Measurements from ENCODE around the gene CHAT. TPM values are rescaled to one million over a fixed set of nuclear protein-coding genes. Genes with fewer than 3 reads are reported as not detected.

Gene CHAT
- polyA plus RNA-seq, 2 of the 4 experiments (the other 2 are of a cell fraction): not detected

DNA sequence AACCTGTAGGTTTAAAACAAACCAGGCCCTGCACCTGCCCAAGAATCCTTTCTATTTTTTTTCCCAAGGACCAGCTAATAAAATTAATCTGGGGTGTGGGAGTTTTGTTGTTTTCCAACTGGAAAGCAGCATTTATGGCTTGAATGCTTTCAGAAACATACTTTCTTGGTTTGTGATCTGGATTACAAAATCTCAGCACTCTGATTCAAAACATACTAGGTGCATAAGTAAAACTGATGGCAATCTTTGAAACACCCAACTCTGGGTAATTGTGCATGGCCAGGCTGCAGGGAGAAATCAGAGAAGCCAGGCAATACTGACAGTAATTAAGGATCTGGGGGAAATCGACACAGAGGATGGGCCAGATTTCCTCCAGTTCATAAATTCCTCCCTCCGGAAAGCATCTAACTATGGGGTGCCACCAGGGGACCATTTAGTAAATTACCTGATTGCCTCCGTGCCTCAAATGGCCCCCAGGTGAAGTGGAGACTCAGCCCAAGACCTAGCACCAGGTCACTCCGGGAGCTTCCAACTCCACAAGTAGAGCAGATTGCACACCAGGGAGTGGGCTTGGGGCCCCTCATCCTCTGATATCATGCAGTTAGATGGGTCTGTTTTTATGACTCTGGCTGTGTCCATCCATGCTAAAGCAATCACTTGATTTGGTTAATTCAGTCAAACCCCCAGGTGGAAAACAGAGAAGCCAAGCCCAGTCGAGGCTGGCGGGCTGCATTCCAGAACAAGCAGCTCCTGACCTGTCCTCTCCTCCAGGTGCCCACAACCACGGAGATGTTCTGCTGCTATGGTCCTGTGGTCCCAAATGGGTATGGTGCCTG is 50.4 kb downstream of the CHAT start:
- FAIRE-seq: no peak
- WGBS (ENCODE audit: missing lambda C conversion rate): 22% methylated on average over 7 of the region's 7 CpGs
- Histone ChIP-seq H3K4me3 (no peak overlapping the region), H3K4me2 (no peak overlapping the region), H3K27ac (no peak overlapping the region), H3K9me3 (peaks cover 2% of the 10 kb centered on the region; the same call in 1 of the 3 replicates), H3K4me1 (no peaks in the 10 kb centered on the region)
- TF ChIP-seq, protein P1, sequence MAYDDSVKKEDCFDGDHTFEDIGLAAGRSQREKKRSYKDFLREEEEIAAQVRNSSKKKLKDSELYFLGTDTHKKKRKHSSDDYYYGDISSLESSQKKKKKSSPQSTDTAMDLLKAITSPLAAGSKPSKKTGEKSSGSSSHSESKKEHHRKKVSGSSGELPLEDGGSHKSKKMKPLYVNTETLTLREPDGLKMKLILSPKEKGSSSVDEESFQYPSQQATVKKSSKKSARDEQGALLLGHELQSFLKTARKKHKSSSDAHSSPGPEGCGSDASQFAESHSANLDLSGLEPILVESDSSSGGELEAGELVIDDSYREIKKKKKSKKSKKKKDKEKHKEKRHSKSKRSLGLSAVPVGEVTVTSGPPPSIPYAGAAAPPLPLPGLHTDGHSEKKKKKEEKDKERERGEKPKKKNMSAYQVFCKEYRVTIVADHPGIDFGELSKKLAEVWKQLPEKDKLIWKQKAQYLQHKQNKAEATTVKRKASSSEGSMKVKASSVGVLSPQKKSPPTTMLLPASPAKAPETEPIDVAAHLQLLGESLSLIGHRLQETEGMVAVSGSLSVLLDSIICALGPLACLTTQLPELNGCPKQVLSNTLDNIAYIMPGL (CRISPR knock-in tag; IDR thresholded peaks at IDR 0.05; ENCODE audit: borderline replicate concordance): no peak
- no peak for TF ChIP-seq MAFK (IDR thresholded peaks at IDR 0.05; ENCODE audit: partially characterized antibody)
- no peak for TF ChIP-seq RFX5 (IDR thresholded peaks at IDR 0.05)
- TF ChIP-seq HOXA7 (CRISPR knock-in tag; IDR thresholded peaks at IDR 0.05): no peak
- TF ChIP-seq ZFP36 (IDR thresholded peaks at IDR 0.05; ENCODE audit: borderline replicate concordance, partially characterized antibody): no peak
- TF ChIP-seq EHMT2 (IDR thresholded peaks at IDR 0.05; ENCODE audit: low read depth): no peak
- no peak for TF ChIP-seq ESRRA (IDR thresholded peaks at IDR 0.05; ENCODE audit: borderline replicate concordance, low read length)
- no peak for TF ChIP-seq RAD21 (conservative IDR thresholded peaks at IDR 0.05 in 1 of 2, IDR thresholded peaks at IDR 0.05 in 1 of 2)
- TF ChIP-seq RNF2 (IDR thresholded peaks at IDR 0.05; ENCODE audit: borderline replicate concordance, low read depth): no peak
- TF ChIP-seq SREBF2 (IDR thresholded peaks at IDR 0.05): no peak
- no peak for TF ChIP-seq POLR2A (IDR thresholded peaks at IDR 0.05; ENCODE audit: low read length)
- TF ChIP-seq EP300 (IDR thresholded peaks at IDR 0.05): no peak
- TF ChIP-seq CHD2 (IDR thresholded peaks at IDR 0.05; ENCODE audit: low read length, partially characterized antibody): no peak
- TF ChIP-seq, protein P2, sequence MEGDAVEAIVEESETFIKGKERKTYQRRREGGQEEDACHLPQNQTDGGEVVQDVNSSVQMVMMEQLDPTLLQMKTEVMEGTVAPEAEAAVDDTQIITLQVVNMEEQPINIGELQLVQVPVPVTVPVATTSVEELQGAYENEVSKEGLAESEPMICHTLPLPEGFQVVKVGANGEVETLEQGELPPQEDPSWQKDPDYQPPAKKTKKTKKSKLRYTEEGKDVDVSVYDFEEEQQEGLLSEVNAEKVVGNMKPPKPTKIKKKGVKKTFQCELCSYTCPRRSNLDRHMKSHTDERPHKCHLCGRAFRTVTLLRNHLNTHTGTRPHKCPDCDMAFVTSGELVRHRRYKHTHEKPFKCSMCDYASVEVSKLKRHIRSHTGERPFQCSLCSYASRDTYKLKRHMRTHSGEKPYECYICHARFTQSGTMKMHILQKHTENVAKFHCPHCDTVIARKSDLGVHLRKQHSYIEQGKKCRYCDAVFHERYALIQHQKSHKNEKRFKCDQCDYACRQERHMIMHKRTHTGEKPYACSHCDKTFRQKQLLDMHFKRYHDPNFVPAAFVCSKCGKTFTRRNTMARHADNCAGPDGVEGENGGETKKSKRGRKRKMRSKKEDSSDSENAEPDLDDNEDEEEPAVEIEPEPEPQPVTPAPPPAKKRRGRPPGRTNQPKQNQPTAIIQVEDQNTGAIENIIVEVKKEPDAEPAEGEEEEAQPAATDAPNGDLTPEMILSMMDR (IDR thresholded peaks at IDR 0.05): no peak
- TF ChIP-seq FOSL2 (IDR thresholded peaks at IDR 0.05): no peak
- no peak for TF ChIP-seq FOSL2 (CRISPR knock-in tag; IDR thresholded peaks at IDR 0.05)
- TF ChIP-seq NR3C1 (IDR thresholded peaks at IDR 0.05): no peak
- TF ChIP-seq SMC3 (IDR thresholded peaks at IDR 0.05): no peak
- TF ChIP-seq CBX8 (IDR thresholded peaks at IDR 0.05): no peak
- TF ChIP-seq, protein P3, sequence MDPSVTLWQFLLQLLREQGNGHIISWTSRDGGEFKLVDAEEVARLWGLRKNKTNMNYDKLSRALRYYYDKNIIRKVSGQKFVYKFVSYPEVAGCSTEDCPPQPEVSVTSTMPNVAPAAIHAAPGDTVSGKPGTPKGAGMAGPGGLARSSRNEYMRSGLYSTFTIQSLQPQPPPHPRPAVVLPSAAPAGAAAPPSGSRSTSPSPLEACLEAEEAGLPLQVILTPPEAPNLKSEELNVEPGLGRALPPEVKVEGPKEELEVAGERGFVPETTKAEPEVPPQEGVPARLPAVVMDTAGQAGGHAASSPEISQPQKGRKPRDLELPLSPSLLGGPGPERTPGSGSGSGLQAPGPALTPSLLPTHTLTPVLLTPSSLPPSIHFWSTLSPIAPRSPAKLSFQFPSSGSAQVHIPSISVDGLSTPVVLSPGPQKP (IDR thresholded peaks at IDR 0.05; ENCODE audit: low read depth, low read length): no peak
- no peak for TF ChIP-seq TP53 (CRISPR knock-in tag; IDR thresholded peaks at IDR 0.05)
- ChIA-PET POLR2A (no interaction called here), CTCF (no interaction called here)
- no peak for ATAC-seq
- no peak for DNase-seq (ENCODE audit: low read depth in 1 of 2, low spot score in 1 of 2)

DNA sequence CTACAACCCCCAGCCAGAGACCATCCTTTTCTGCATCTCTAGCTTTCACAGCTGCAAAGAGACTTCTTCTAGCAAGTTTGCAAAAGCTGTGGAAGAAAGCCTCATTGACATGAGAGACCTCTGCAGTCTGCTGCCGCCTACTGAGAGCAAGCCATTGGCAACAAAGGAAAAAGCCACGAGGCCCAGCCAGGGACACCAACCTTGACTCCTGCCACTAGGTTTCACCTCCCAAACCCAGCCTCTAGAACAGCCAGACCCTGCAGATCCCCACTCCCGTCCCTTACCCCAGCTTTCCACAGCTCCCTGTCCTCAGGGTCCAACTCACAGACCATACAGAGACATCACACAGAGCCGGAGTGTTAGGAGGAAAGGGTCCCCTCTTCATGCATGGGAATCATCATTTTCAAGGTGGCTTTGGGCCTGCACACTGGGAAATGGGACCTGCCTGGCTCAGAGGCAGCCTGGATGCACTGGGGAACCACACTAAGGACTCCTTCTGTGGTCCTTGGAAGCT is 51.1 kb downstream of the CHAT start:
- CTCF ChIA-PET: no interaction called here
- H3K27ac ChIP-seq: no peak overlapping the region
- no peak for ATAC-seq
- 0% methylated on average over 3 of the region's 4 CpGs for WGBS (ENCODE audit: missing lambda C conversion rate)
- POLR2A ChIA-PET: no interaction called here
- no peaks in the 10 kb centered on the region for H3K4me1 ChIP-seq
- no peak overlapping the region for H3K4me2 ChIP-seq
- H3K9me3 ChIP-seq: no peaks in the 10 kb centered on the region
- TF ChIP-seq FOSB (CRISPR knock-in tag; IDR thresholded peaks at IDR 0.05): no peak
- TF ChIP-seq, protein P4, sequence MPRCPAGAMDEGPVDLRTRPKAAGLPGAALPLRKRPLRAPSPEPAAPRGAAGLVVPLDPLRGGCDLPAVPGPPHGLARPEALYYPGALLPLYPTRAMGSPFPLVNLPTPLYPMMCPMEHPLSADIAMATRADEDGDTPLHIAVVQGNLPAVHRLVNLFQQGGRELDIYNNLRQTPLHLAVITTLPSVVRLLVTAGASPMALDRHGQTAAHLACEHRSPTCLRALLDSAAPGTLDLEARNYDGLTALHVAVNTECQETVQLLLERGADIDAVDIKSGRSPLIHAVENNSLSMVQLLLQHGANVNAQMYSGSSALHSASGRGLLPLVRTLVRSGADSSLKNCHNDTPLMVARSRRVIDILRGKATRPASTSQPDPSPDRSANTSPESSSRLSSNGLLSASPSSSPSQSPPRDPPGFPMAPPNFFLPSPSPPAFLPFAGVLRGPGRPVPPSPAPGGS (IDR thresholded peaks at IDR 0.05): no peak
- TF ChIP-seq CBX2 (IDR thresholded peaks at IDR 0.05; ENCODE audit: borderline replicate concordance, low read depth): no peak
- TF ChIP-seq, protein P1 (CRISPR knock-in tag; IDR thresholded peaks at IDR 0.05; ENCODE audit: borderline replicate concordance): no peak
- no peak for TF ChIP-seq RFX5 (IDR thresholded peaks at IDR 0.05)
- TF ChIP-seq CEBPB (IDR thresholded peaks at IDR 0.05): no peak
- no peak for TF ChIP-seq ZFP36 (IDR thresholded peaks at IDR 0.05; ENCODE audit: borderline replicate concordance, partially characterized antibody)
- TF ChIP-seq, protein P2 (IDR thresholded peaks at IDR 0.05): no peak
- FAIRE-seq: no peak
- H3K4me3 ChIP-seq: no peak overlapping the region
- DNase-seq (ENCODE audit: low read depth in 1 of 2, low spot score in 1 of 2): no peak

Data from A549 (cell line).